Peyer's patch (tissue), 4 donors: ENCODE data around the gene GNB1L.

Experiments used
- CTCF ChIP-seq, 6 experiments: fragments of 450-650 bp in 4 of 6; fragments of 200-600 bp in 2 of 6; sonication (generic) in 1 of 6; IDR thresholded peaks; one replicate each; pipeline ENCODE4 v1.5.1; 2017 to 2019; ENCODE audit warnings: antibody characterized with exemption in 6 of 6, mild to moderate bottlenecking in 3 of 6, moderate library complexity in 1 of 6
- POLR2A ChIP-seq, 2 donors: fragments of 450-650 bp; IDR thresholded peaks; one replicate each; pipeline ENCODE4 v1.5.1; 2017; ENCODE audit warnings: antibody characterized with exemption in 2 of 2, mild to moderate bottlenecking in 2 of 2, moderate library complexity in 2 of 2

- TF ChIP-seq CTCF (IDR thresholded peaks at IDR 0.05) (no peak), POLR2A (IDR thresholded peaks at IDR 0.05) (no peak)
These were observed 89.8 kb downstream of the GNB1L start for GRCh38 chr22:19764636-19765476.
